HG03175 (cell line): Measurements from ENCODE around the gene FERMT1.
"Not testable (repeated sequence)": the region's sequence is repeated elsewhere in the genome, so short reads cannot be mapped to it uniquely, and the experiment has no call there.

Experiments used
- ATAC-seq: cut with Tn5 transposase; IDR thresholded peaks from one replicate; pipeline ENCODE4 v1.9.1; 2021; ENCODE audit warnings: mild to moderate bottlenecking, moderate library complexity; ENCODE audit not compliant: unreplicated experiment

The FERMT1 gene

GRCh38 chr20:6041808-6042265 lies 81.0 kb downstream of the FERMT1 start:
- ATAC-seq = no peak

- no peak for ATAC-seq
These were observed 81.6 kb downstream of the FERMT1 start for GRCh38 chr20:6040958-6041807.

GRCh38 chr20:6040540-6040939 lies 82.3 kb downstream of the FERMT1 start:
- no peak for ATAC-seq

GRCh38 chr20:6039766-6040165 lies 83.1 kb downstream of the FERMT1 start:
- no peak for ATAC-seq

GRCh38 chr20:6038256-6038655 lies 84.6 kb downstream of the FERMT1 start:
- ATAC-seq = no peak

GRCh38 chr20:6037082-6037481 lies 85.7 kb downstream of the FERMT1 start:
- ATAC-seq = no peak

GRCh38 chr20:6036213-6036612 lies 86.6 kb downstream of the FERMT1 start:
- ATAC-seq = no peak

- no peak for ATAC-seq
These were observed 88.5 kb downstream of the FERMT1 start for GRCh38 chr20:6034134-6034969.

GRCh38 chr20:6032907-6033306 lies 89.9 kb downstream of the FERMT1 start:
- ATAC-seq = not testable (repeated sequence)

GRCh38 chr20:6030453-6031080 lies 92.3 kb downstream of the FERMT1 start:
- no peak for ATAC-seq

- ATAC-seq = no peak
These were observed 93.3 kb downstream of the FERMT1 start for GRCh38 chr20:6029538-6029937.

- no peak for ATAC-seq
These were observed 94.0 kb downstream of the FERMT1 start for GRCh38 chr20:6028818-6029217.

GRCh38 chr20:6026051-6026450 lies 96.8 kb downstream of the FERMT1 start:
- ATAC-seq = no peak
